OCI-LY3 (cell line): ENCODE data around the gene ZNF333.
"Not testable (repeated sequence)": the region's sequence is repeated elsewhere in the genome, so short reads cannot be mapped to it uniquely, and the experiment has no call there.

Experiments used
- H2AFZ ChIP-seq: fragments of 200-600, 300-600 bp; shearing (Covaris generic); 2 replicates; pipeline ENCODE4 v1.6.0; 2014; ENCODE audit warnings: antibody characterized with exemption, low read depth, low read length
- H3K27ac ChIP-seq: fragments of 200-600, 300-600 bp; sonication (generic); 2 replicates; pipeline ENCODE4 v1.5.1; 2014; ENCODE audit warnings: mild to moderate bottlenecking, low read length, moderate library complexity, mixed read lengths
- H3K27me3 ChIP-seq: fragments of 200-600, 300-600 bp; sonication (generic); 2 replicates; pipeline ENCODE4 v1.6.1; 2014; ENCODE audit warnings: low read depth, low read length, mixed read lengths
- H3K36me3 ChIP-seq: fragments of 200-600, 300-600 bp; sonication (generic); replicated peaks from 2 replicates; pipeline ENCODE3; 2014; ENCODE audit warnings: low read depth, low read length, mixed read lengths
- H3K4me1 ChIP-seq: fragments of 300-600, 200-600 bp; sonication (generic); 2 replicates; pipeline ENCODE4 v1.6.1; 2014; ENCODE audit warnings: low read length, mixed read lengths
- H3K4me2 ChIP-seq: fragments of 200-600, 300-600 bp; sonication (generic); 2 replicates; pipeline ENCODE4 v1.6.1; 2014; ENCODE audit warnings: low read length, mixed read lengths
- H3K4me3 ChIP-seq: fragments of 300-600, 200-600 bp; sonication (generic); 2 replicates; pipeline ENCODE4 v1.5.1; 2014; ENCODE audit warnings: antibody characterized with exemption, mild to moderate bottlenecking, low read length, moderate library complexity
- H3K79me2 ChIP-seq: fragments of 300-600, 200-600 bp; shearing (Covaris generic); 2 replicates; pipeline ENCODE4 v1.6.1; 2014; ENCODE audit warnings: mild to moderate bottlenecking, low read length, mixed read lengths
- H3K9ac ChIP-seq: fragments of 300-600, 200-600 bp; shearing (Covaris generic); 2 replicates; pipeline ENCODE4 v1.6.0; 2014; ENCODE audit warnings: mild to moderate bottlenecking, low read length, moderate library complexity
- H3K9me3 ChIP-seq: fragments of 200-600, 300-600 bp; shearing (Covaris generic); 2 replicates; pipeline ENCODE4 v1.6.1; 2014; ENCODE audit warnings: low read length, mixed read lengths; ENCODE audit not compliant: insufficient read depth
- H4K20me1 ChIP-seq: fragments of 200-600, 300-600 bp; sonication (generic); 2 replicates; pipeline ENCODE4 v1.6.1; 2016; ENCODE audit warnings: low read length, mixed read lengths; ENCODE audit not compliant: insufficient read depth
- EZH2phosphoT487 ChIP-seq: fragments of 200-600 bp; shearing (Covaris generic); IDR thresholded peaks from 2 replicates; pipeline ENCODE4 v1.6.1; 2018; ENCODE audit warnings: antibody characterized with exemption, mixed run types, low read depth
- TF ChIP-seq, protein P1 (sequence below): fragments of 200-600, 300-600 bp; sonication (generic); IDR thresholded peaks from 2 replicates; pipeline ENCODE4 v1.5.1; 2014; ENCODE audit warnings: antibody characterized with exemption, low read length, low read depth

Gene ZNF333

DNA sequence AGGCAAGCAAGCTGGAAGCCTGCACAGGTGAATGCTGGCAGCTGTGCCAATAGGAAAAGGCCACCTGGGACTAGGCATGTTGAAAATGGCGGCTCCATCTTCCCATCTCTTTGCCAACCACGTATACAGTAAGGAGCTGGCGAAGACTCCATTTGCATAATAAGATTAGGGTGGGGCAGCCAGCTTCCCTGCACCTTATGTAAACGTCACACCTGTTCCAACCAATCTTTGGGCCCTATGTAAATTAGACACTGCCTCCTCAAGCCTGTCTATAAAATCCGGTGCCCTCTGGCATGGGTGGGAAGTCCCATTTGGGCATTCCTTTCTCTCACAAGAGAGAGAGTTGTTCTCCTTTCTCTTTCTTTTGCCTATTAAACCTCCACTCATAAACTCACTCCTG is 71.8 kb downstream of the ZNF333 start:
- H3K4me3 ChIP-seq: no peak overlapping the region
- TF ChIP-seq EZH2phosphoT487: no peak
- TF ChIP-seq, protein P1, sequence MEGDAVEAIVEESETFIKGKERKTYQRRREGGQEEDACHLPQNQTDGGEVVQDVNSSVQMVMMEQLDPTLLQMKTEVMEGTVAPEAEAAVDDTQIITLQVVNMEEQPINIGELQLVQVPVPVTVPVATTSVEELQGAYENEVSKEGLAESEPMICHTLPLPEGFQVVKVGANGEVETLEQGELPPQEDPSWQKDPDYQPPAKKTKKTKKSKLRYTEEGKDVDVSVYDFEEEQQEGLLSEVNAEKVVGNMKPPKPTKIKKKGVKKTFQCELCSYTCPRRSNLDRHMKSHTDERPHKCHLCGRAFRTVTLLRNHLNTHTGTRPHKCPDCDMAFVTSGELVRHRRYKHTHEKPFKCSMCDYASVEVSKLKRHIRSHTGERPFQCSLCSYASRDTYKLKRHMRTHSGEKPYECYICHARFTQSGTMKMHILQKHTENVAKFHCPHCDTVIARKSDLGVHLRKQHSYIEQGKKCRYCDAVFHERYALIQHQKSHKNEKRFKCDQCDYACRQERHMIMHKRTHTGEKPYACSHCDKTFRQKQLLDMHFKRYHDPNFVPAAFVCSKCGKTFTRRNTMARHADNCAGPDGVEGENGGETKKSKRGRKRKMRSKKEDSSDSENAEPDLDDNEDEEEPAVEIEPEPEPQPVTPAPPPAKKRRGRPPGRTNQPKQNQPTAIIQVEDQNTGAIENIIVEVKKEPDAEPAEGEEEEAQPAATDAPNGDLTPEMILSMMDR: no peak
- H3K27ac ChIP-seq: no peak overlapping the region
- H3K4me1 ChIP-seq: no peaks in the 10 kb centered on the region
- H4K20me1 ChIP-seq: no peaks in the 10 kb centered on the region
- no peaks in the 10 kb centered on the region for H3K36me3 ChIP-seq
- no peak overlapping the region for H3K4me2 ChIP-seq
- H3K9me3 ChIP-seq: no peaks in the 10 kb centered on the region
- H3K79me2 ChIP-seq: no peaks in the 10 kb centered on the region
- H3K27me3 ChIP-seq: peaks cover 6% of the 10 kb centered on the region; the same call in 1 of the 2 replicates
- no peak overlapping the region for H2AFZ ChIP-seq
- no peak overlapping the region for H3K9ac ChIP-seq

DNA sequence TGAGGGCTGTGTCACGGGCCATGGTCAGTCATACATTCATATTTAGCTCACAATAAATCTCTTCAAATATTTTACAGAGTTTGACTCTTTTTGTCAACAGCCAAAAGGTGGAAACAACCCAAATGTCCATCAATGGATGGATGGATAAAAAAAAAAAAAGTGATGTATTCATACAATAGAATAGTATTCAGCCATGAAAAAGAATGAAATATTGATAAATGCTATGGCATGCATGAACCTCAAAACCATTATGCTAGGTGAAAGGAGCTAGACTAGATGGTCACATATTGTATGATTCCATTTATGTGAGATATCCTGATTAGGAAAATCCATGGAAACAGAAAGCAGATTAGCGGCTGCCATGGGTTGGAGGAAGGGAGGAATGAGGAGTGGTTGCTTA is 72.3 kb downstream of the ZNF333 start:
- no peaks in the 10 kb centered on the region for H3K4me1 ChIP-seq
- TF ChIP-seq EZH2phosphoT487: no peak
- TF ChIP-seq, protein P1: no peak
- H3K27me3 ChIP-seq: peaks cover 4% of the 10 kb centered on the region; the same call in 1 of the 2 replicates
- no peak overlapping the region for H3K9ac ChIP-seq
- no peaks in the 10 kb centered on the region for H3K9me3 ChIP-seq
- no peak overlapping the region for H3K4me2 ChIP-seq
- H2AFZ ChIP-seq: no peak overlapping the region
- no peak overlapping the region for H3K27ac ChIP-seq
- no peaks in the 10 kb centered on the region for H4K20me1 ChIP-seq
- no peaks in the 10 kb centered on the region for H3K36me3 ChIP-seq
- H3K4me3 ChIP-seq: no peak overlapping the region
- H3K79me2 ChIP-seq: no peaks in the 10 kb centered on the region

DNA sequence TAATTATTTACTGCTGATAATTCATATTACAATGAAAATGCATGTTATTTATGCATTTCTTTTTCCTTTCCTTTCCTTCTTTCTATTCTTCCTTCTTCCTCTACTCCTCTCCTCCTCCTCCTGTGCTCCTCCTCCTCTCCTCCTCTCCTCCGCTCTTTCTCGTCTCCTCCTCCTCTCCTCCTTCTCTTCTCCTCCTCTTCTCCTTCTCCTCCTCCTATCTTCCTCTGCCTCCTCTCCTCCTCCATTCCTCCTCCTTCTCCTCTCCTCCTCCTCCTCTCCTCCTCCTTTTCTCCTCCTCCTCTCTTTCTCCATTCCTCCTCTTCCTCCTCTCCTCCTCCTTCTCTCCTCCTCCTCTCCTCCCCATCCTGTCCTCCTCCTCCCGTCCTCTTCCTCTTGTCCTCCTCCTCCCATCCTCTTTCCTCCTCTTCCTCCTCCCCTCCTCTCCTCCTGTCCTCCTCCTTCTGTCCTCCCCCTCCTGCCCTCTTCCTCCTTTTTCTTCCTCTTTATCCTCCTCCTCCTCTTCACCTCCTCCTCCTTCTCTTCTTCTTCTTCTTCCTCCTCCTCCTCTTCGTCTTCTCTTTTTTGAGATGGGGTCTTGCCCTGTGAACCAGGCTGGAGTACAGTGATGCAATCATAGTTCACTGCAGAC is 73.8 kb downstream of the ZNF333 start:
- H3K4me3 ChIP-seq: no peak overlapping the region
- H3K36me3 ChIP-seq: no peaks in the 10 kb centered on the region
- H3K4me2 ChIP-seq: no peak overlapping the region
- H3K4me1 ChIP-seq: no peaks in the 10 kb centered on the region
- H3K27ac ChIP-seq: no peak overlapping the region
- no peak overlapping the region for H2AFZ ChIP-seq
- H4K20me1 ChIP-seq: no peaks in the 10 kb centered on the region
- TF ChIP-seq, protein P1: no peak
- no peak for TF ChIP-seq EZH2phosphoT487
- H3K79me2 ChIP-seq: no peaks in the 10 kb centered on the region
- H3K9me3 ChIP-seq: no peaks in the 10 kb centered on the region
- no peak overlapping the region for H3K9ac ChIP-seq
- H3K27me3 ChIP-seq: no peaks in the 10 kb centered on the region; the same call in 1 of the 2 replicates

DNA sequence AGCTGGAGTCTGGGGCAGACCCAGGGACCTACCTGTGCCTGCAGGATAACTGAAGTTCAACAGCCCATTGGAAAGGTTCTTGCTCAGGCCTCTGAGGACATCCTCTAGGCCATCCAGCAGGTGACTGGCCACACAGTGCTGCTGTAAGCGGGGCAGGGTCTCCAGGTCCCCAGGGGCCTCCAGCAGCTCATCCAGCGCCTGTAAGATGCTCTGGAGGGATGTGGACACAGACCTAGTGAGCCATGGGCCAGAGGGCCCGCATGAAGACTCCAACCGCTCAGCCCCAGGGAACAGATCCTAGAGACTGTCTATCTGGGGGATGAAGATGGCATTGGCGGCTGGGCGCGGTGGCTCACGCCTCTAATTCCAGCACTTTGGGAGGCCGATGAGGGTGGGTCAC is 74.6 kb downstream of the ZNF333 start:
- no peak for TF ChIP-seq EZH2phosphoT487
- TF ChIP-seq, protein P1: no peak
- Histone ChIP-seq H3K27ac (no peak overlapping the region), H3K79me2 (no peaks in the 10 kb centered on the region), H4K20me1 (no peaks in the 10 kb centered on the region), H3K9ac (no peak overlapping the region), H2AFZ (no peak overlapping the region), H3K9me3 (no peaks in the 10 kb centered on the region), H3K4me1 (no peaks in the 10 kb centered on the region), H3K4me2 (no peak overlapping the region), H3K27me3 (no peaks in the 10 kb centered on the region; the same call in 1 of the 2 replicates), H3K4me3 (no peak overlapping the region), H3K36me3 (no peaks in the 10 kb centered on the region)

DNA sequence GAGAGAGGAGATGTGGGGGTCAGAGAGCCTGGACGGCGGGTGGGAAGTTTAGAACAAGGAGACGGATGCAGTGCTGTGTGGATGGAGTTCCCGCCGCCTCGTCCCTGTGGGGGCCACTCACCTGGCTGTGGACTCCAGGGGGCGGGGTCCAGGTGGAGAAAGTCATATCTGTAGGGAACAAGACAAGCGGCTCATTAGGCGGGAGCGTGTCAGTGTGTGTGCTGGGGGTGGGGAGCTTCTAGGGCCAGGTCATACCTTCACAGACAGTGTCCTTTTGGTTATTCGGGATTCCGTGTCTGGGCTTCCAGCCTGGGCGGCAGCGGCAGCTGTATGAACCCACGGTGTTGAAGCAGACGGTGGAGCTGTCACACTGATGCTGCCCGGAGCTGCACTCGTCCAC is 75.6 kb downstream of the ZNF333 start:
- not testable (repeated sequence) for H3K4me2 ChIP-seq, H3K9me3 ChIP-seq, H3K4me3 ChIP-seq, H3K9ac ChIP-seq, H2AFZ ChIP-seq, H4K20me1 ChIP-seq, H3K36me3 ChIP-seq, H3K4me1 ChIP-seq, H3K79me2 ChIP-seq, H3K27ac ChIP-seq, H3K27me3 ChIP-seq

DNA sequence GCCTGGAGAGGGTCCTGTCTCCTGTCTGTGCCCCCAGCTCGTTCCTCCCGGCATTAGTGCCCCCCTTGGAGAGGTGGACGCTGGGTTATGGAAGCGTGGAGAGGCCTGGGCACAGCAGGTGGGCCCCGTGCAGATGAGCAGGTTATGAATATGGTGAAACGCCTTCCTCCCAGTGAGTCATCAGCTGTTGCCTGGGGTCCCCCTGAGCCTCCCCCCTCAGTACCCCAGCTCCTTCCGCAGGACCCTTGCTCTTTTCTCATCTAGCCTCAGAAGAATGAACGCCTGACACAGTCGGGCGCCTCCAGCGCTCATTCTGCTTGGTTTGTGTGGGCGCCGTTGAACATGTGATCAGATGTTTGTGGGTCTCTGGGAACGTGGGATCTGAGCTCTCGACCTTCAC is 76.0 kb downstream of the ZNF333 start:
- not testable (repeated sequence) for H3K4me2 ChIP-seq, H3K4me1 ChIP-seq, H3K79me2 ChIP-seq, H3K9ac ChIP-seq, H2AFZ ChIP-seq, H3K27me3 ChIP-seq, H3K27ac ChIP-seq, H4K20me1 ChIP-seq, H3K9me3 ChIP-seq, H3K4me3 ChIP-seq, H3K36me3 ChIP-seq
